ENCODE measurements around the gene GNGT2.
"Not testable (repeated sequence)": the region's sequence is repeated elsewhere in the genome, so short reads cannot be mapped to it uniquely, and the experiment has no call there.

The GNGT2 gene

GRCh38 chr17:49170711-49171110, 39.7 kb downstream of the GNGT2 start:
- DNase-seq (ENCODE audit: low read depth in 2 of 2) = not testable (repeated sequence)

- DNase-seq (ENCODE audit: low read depth in 2 of 2) = no peak
Measured at GRCh38 chr17:49170216-49170615, 40.2 kb downstream of the GNGT2 start.

- no peak for DNase-seq (ENCODE audit: low read depth in 2 of 2)
Measured at GRCh38 chr17:49168706-49169105, 41.7 kb downstream of the GNGT2 start.

DNA sequence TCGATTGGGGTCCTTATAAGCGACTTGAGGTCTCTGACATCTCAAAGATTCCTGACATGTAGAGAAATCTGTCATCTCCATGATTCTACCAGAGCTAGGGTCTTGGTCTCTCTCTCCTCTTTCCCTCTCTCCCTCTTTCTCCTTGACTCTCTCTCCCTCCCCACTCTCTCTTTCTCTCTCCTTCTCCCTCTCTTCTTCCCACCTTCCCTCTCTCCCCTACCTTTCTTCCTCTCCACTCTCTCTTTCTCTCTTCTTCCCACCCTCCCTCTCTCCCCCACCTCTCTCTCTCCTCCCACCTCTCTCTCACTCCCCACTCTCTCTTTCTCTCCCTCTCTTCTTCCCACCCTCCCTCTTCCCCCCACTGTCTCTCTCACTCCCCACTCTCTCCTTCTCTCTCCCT, 45.2 kb downstream of the GNGT2 start:
- no peak for DNase-seq (ENCODE audit: low read depth in 2 of 2)

DNA sequence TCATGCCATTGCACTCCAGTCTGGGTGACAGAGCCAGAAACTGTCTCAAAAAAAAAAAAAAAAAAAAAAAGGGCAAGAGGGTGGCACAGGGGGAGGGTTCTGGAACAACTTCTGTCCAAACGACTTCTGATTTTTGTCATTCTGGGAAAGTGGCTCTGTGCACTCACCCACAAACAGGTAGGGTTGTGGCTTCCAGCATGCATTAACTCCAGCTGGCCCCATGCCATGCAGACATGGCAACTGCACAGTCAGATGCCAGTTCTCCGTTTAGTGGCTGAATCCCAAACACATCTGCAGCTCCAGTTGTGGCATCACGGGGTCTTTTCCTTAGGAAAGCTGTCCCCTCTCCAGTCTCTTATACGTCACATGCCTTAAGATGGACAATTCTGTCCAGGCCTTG, 47.5 kb downstream of the GNGT2 start:
- no peak for DNase-seq (ENCODE audit: low read depth in 2 of 2)

- DNase-seq (ENCODE audit: low read depth in 2 of 2) = no peak
Measured at GRCh38 chr17:49157784-49158183, 52.6 kb downstream of the GNGT2 start.

DNA sequence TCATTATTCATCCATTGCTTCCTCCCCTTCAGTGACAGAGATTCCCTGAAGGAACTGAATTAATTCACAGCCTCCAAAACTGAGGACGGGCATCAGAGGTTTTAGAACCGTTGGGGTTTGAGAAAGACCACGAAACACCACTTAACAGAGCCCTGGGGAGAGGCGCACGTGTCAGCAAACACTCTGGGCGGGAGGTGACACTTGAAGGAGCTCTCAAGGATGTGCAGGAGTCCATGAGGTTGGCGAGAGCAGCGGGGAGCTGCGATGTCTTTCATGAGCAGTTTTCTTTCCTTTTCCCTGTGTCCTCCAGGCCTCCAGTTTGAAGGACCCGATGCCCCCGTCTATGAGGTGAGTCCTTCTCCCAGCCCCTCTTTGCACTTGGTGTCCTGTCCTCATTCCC, 54.1 kb downstream of the GNGT2 start:
- no peak for DNase-seq (ENCODE audit: low read depth in 2 of 2)

Measured in activated CD8-positive, alpha-beta memory T cell treated with anti-CD3 and anti-CD28 coated beads for 4 hours (primary cell).